ES-I3 (cell line): Measurements from ENCODE around the gene LIN7B.
A peak's percentile ranks its signal among the peaks of the same experiment; 100 is the strongest.

ENCODE experiments used
- H3K36me3 ChIP-seq: 2 replicates; pipeline ENCODE4 v1.6.1; 2013; ENCODE audit warnings: mild to moderate bottlenecking, low read length, control low read depth, moderate library complexity; ENCODE audit not compliant: insufficient read depth
- H3K4me1 ChIP-seq: 2 replicates; pipeline ENCODE4 v1.6.1; 2013; ENCODE audit warnings: mild to moderate bottlenecking, control low read depth, low read length; ENCODE audit not compliant: insufficient read depth
- H3K9ac ChIP-seq: 2 replicates; pipeline ENCODE4 v1.6.1; 2013; ENCODE audit warnings: low read depth, mild to moderate bottlenecking, low read length, moderate library complexity
- H3K9me3 ChIP-seq: 2 replicates; pipeline ENCODE4 v1.6.1; 2013; ENCODE audit warnings: mild to moderate bottlenecking, low read length, moderate library complexity; ENCODE audit not compliant: control insufficient read depth, insufficient read depth

LIN7B gene

GRCh38 chr19:49085020-49085867 is 28.9 kb upstream of the LIN7B start, which contains the start of gene SNRNP70:
TSS of gene SNRNP70 (plus strand) at chr19:49085451. CDS start at chr19:49086415, 964 bp downstream.
- Histone ChIP-seq H3K4me1 (no peaks in the 10 kb centered on the region; the same call in 1 of the 2 replicates), H3K9ac (peak within 1 kb of the TSS; percentile 80), H3K36me3 (peaks cover 15% of the 10 kb centered on the region), H3K9me3 (no peaks in the 10 kb centered on the region)

DNA sequence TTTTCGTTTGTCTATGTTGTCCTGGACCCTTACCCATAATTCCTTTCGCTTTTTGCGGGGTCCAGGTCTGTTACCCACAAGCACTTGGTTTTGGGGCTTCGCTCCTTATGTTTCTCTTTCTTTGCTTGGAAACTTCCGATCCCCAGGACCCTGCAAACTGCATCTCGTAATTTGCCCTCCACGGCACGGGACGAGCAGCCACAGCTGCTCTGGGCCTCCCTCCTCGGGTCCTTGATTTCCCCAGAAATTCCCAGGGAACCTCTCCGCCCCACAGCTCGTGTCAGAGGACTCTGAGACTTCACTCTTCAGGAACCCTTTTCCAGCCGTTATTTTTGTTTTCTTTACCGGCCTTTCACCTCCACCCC is 28.3 kb upstream of the LIN7B start:
- Histone ChIP-seq H3K4me1 (no peaks in the 10 kb centered on the region; the same call in 1 of the 2 replicates), H3K36me3 (peaks cover 18% of the 10 kb centered on the region), H3K9me3 (no peaks in the 10 kb centered on the region), H3K9ac (peak overlapping the region; percentile 80)

- Histone ChIP-seq H3K9ac (peak overlapping the region; percentile 80), H3K9me3 (no peaks in the 10 kb centered on the region), H3K36me3 (peaks cover 18% of the 10 kb centered on the region), H3K4me1 (no peaks in the 10 kb centered on the region; the same call in 1 of the 2 replicates)
Observed at GRCh38 chr19:49086296-49086695, 27.9 kb upstream of the LIN7B start.

DNA sequence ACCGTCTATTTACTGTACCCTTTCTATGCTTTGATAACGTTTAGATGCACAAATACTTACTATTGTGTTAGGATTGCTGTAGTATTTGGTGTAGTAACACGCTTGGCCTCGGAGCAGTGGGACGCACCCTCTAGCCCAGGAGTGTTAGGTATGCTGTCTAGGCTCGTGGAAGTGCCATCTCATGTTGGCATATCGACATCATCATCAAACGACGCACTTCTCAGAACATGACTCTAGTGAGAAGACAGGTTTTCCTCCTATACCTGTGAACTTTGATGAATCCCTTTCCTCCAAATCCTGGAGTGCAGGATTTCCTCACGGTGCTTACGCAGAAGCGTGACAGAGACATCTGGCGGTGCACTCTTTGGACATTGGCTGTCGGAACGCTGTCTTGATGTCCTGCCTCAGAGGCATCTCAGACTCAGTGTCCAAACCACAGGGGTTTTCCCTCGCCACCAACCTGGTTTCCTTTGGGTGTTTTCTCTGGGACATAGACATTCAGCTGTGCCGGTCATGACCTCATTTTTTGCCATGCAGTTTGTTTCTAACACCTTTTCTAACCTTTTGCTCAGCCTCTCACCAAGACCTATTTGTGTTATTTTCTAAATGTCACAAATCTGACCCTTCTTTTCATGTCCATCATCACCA is 22.7 kb upstream of the LIN7B start:
- Histone ChIP-seq H3K36me3 (peaks cover 35% of the 10 kb centered on the region), H3K9me3 (no peaks in the 10 kb centered on the region), H3K9ac (no peak overlapping the region), H3K4me1 (no peaks in the 10 kb centered on the region)

DNA sequence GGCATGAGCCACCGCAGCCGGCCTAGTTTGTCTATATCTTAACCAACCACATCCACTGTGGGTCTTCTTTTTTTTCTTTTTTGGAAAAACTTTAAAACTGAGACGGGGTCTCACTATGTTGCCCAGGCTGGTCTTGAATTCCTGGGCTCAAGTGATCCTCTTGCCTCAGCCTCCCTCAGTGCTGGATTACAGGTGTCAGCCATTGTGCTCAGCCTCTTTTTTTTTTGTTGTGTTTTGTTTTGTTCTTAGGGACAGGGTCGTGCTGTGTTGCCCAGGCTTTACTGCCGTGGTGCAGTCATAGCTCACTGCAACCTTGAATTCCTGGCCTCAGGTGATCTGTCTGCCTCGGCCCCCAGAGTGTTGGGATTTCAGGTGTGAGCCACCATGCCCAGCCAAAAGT is 21.5 kb upstream of the LIN7B start:
- Histone ChIP-seq H3K9ac (no peak overlapping the region), H3K4me1 (no peaks in the 10 kb centered on the region), H3K36me3 (peaks cover 29% of the 10 kb centered on the region), H3K9me3 (no peaks in the 10 kb centered on the region)

GRCh38 chr19:49094505-49095482 is 19.4 kb upstream of the LIN7B start:
- H3K9ac ChIP-seq: no peak overlapping the region

GRCh38 chr19:49097453-49098288 is 16.5 kb upstream of the LIN7B start:
- no peak overlapping the region for H3K9ac ChIP-seq
- no peaks in the 10 kb centered on the region for H3K9me3 ChIP-seq
- H3K4me1 ChIP-seq: 0 out of 2 replicates have a peak, but pooled peaks cover 2% of the 10 kb centered on the region
- peaks cover 42% of the 10 kb centered on the region for H3K36me3 ChIP-seq

More at GRCh38 chr19:49094505-49095482, 19.4 kb upstream of the LIN7B start:
- H3K9me3 ChIP-seq: no peaks in the 10 kb centered on the region
- peaks cover 41% of the 10 kb centered on the region for H3K36me3 ChIP-seq
- no peaks in the 10 kb centered on the region for H3K4me1 ChIP-seq

- H3K36me3 ChIP-seq: peaks cover 47% of the 10 kb centered on the region
- H3K9ac ChIP-seq: no peak overlapping the region
- H3K4me1 ChIP-seq: 0 out of 2 replicates have a peak, but pooled peaks cover 2% of the 10 kb centered on the region
- H3K9me3 ChIP-seq: no peaks in the 10 kb centered on the region
Observed at GRCh38 chr19:49098795-49099194, 15.4 kb upstream of the LIN7B start.

- Histone ChIP-seq H3K9me3 (no peaks in the 10 kb centered on the region), H3K36me3 (peaks cover 38% of the 10 kb centered on the region), H3K9ac (no peak overlapping the region), H3K4me1 (0 out of 2 replicates have a peak, but pooled peaks cover 2% of the 10 kb centered on the region)
Observed at GRCh38 chr19:49101160-49101559, 13.0 kb upstream of the LIN7B start.

DNA sequence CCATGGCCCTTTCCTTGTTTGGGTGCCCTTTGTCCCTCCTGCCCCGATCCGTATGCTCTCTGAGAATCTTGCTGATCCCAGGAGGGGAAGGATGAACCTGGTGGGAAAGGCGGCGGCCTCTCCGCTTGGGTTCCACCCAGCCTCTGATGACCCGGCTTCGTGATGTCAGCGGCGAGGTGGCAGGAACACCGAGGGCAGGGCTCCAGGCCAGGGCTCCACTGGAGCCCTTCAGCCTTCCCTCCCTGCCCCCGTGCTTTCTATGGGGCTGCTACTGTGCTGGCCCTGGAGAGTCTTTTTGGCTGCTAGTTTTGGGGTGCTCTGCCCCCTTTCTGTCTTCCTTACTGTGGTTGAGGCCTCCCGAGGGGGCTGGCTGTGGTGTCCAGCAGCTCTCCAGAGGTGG is 11.9 kb upstream of the LIN7B start:
- H3K9me3 ChIP-seq: no peaks in the 10 kb centered on the region
- no peak overlapping the region for H3K9ac ChIP-seq
- 0 out of 2 replicates have a peak, but pooled peaks cover 2% of the 10 kb centered on the region for H3K4me1 ChIP-seq
- peaks cover 43% of the 10 kb centered on the region for H3K36me3 ChIP-seq

GRCh38 chr19:49103331-49104085 is 10.7 kb upstream of the LIN7B start:
- Histone ChIP-seq H3K9ac (no peak overlapping the region), H3K4me1 (peaks cover 5% of the 10 kb centered on the region; the same call in 1 of the 2 replicates), H3K36me3 (peaks cover 47% of the 10 kb centered on the region), H3K9me3 (no peaks in the 10 kb centered on the region)

GRCh38 chr19:49104229-49104864 is 9.8 kb upstream of the LIN7B start:
- Histone ChIP-seq H3K36me3 (peaks cover 39% of the 10 kb centered on the region), H3K9me3 (no peaks in the 10 kb centered on the region), H3K9ac (no peak overlapping the region), H3K4me1 (peaks cover 6% of the 10 kb centered on the region; the same call in 1 of the 2 replicates)
